ENCODE results near the gene GSN. TPM values are rescaled to one million over a fixed set of nuclear protein-coding genes. Genes with fewer than 3 reads are reported as not detected.

Gene GSN
- total and polyA plus RNA-seq, 9 of the 15 experiments (the other 6 are each of a cell fraction or from before 2014, with no cell fraction given) = 0.39 to 16.6 (median 8.2) TPM

- TF ChIP-seq, protein P1, sequence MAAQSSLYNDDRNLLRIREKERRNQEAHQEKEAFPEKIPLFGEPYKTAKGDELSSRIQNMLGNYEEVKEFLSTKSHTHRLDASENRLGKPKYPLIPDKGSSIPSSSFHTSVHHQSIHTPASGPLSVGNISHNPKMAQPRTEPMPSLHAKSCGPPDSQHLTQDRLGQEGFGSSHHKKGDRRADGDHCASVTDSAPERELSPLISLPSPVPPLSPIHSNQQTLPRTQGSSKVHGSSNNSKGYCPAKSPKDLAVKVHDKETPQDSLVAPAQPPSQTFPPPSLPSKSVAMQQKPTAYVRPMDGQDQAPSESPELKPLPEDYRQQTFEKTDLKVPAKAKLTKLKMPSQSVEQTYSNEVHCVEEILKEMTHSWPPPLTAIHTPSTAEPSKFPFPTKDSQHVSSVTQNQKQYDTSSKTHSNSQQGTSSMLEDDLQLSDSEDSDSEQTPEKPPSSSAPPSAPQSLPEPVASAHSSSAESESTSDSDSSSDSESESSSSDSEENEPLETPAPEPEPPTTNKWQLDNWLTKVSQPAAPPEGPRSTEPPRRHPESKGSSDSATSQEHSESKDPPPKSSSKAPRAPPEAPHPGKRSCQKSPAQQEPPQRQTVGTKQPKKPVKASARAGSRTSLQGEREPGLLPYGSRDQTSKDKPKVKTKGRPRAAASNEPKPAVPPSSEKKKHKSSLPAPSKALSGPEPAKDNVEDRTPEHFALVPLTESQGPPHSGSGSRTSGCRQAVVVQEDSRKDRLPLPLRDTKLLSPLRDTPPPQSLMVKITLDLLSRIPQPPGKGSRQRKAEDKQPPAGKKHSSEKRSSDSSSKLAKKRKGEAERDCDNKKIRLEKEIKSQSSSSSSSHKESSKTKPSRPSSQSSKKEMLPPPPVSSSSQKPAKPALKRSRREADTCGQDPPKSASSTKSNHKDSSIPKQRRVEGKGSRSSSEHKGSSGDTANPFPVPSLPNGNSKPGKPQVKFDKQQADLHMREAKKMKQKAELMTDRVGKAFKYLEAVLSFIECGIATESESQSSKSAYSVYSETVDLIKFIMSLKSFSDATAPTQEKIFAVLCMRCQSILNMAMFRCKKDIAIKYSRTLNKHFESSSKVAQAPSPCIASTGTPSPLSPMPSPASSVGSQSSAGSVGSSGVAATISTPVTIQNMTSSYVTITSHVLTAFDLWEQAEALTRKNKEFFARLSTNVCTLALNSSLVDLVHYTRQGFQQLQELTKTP (IDR thresholded peaks at IDR 0.05; ENCODE audit: low read depth in 1 of 2, partially characterized antibody in 2 of 2) = no peak
- no peak for TF ChIP-seq ZNF384 (IDR thresholded peaks at IDR 0.05; ENCODE audit: low read depth, low read length)
Observed at GRCh38 chr9:121261755-121262154, 6.2 kb upstream of the GSN start (continued).

DNA sequence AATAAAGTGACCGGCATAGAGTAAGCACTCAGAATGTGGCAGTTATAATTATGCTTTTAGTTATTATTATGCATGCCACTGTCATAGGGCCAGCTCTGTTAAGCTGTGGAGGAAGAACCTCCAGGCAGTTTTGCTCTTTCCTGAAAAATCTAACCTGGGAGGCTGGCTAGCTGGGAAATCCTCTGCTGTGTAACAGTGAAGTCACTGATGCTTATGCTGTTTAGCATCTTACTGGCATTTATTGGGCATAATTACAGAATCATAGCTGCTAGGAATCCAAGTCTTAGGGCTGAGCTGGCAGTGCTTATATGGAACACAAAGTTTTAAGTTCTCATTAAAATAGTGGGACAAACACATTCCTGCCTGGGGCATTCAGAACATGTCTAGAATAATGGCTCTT, 5.5 kb upstream of the GSN start:
- ATAC-seq (no peak), DNase-seq (ENCODE audit: extremely low read depth in 1 of 4, low spot score in 3 of 4) (no peak), FAIRE-seq (no peak)
- no TSS peak for BruUV-seq (replicated peaks)
- Histone ChIP-seq H3K27ac (ENCODE audit: extremely low read depth, low read depth, low read length) (no peak overlapping the region), H3K27me3 (ENCODE audit: control insufficient read depth in 2 of 2, insufficient read depth in 2 of 2, low read length in 2 of 2) (peaks cover 0 to 7% of the 10 kb centered on the region in 2 experiments; a peak in 1 of 5 replicates), H3K9me1 (ENCODE audit: control insufficient read depth, insufficient read depth, low read length) (no peaks in the 10 kb centered on the region), H2AFZ (ENCODE audit: low read depth, low read length) (no peak overlapping the region), H3K4me1 (replicated peaks in 1 of 2; ENCODE audit: control insufficient read depth in 2 of 2, insufficient read depth in 2 of 2, low read length in 2 of 2) (peaks cover 0 to 2% of the 10 kb centered on the region in 2 experiments; a peak in 2 of 5 replicates), H3K79me2 (ENCODE audit: control insufficient read depth, insufficient read depth, low read length) (no peaks in the 10 kb centered on the region), H3K4me2 (ENCODE audit: insufficient read depth, low read length) (no peak overlapping the region), H3K9ac (ENCODE audit: insufficient read depth in 1 of 2, low read depth in 2 of 2, low read length in 2 of 2) (no peak overlapping the region), H4K20me1 (replicated peaks; ENCODE audit: control insufficient read depth, insufficient read depth, low read length) (no peaks in the 10 kb centered on the region), H3K9me3 (replicated peaks; ENCODE audit: control insufficient read depth, insufficient read depth, low read depth, low read length) (no peaks in the 10 kb centered on the region), H3K4me3 (no peak overlapping the region), H3K36me3 (ENCODE audit: control insufficient read depth, insufficient read depth, low read length) (no peaks in the 10 kb centered on the region)
- 78% methylated on average over 1 of the region's 1 CpG for WGBS (ENCODE audit: insufficient coverage, low coverage, missing lambda C conversion rate)
- ChIA-PET CTCF (ENCODE audit: low intra/inter-chr PET ratio) (no interaction called here), POLR2A (interaction anchor here (0.6 to 2.1 kb wide), 3 partner anchors 10 to 470 kb away, joined by 3 to 8 read pairs (median 3); no protein-coding TSS in a partner anchor)
- in situ Hi-C loops (cut with MboI) = no loop called here
- intact Hi-C loops (cut with micrococcal nuclease) = no loop called here
- TF ChIP-seq PCBP1 (IDR thresholded peaks at IDR 0.05; ENCODE audit: low read depth, low read length, poor library complexity, severe bottlenecking) (no peak), ZNF133 (CRISPR knock-in tag; IDR thresholded peaks at IDR 0.05) (no peak), ZNF589 (CRISPR knock-in tag; IDR thresholded peaks at IDR 0.05; ENCODE audit: low read depth) (no peak), U2AF2 (optimal IDR thresholded peaks at IDR 0.05; ENCODE audit: low read depth, low read length) (no peak)
- TF ChIP-seq, protein P2, sequence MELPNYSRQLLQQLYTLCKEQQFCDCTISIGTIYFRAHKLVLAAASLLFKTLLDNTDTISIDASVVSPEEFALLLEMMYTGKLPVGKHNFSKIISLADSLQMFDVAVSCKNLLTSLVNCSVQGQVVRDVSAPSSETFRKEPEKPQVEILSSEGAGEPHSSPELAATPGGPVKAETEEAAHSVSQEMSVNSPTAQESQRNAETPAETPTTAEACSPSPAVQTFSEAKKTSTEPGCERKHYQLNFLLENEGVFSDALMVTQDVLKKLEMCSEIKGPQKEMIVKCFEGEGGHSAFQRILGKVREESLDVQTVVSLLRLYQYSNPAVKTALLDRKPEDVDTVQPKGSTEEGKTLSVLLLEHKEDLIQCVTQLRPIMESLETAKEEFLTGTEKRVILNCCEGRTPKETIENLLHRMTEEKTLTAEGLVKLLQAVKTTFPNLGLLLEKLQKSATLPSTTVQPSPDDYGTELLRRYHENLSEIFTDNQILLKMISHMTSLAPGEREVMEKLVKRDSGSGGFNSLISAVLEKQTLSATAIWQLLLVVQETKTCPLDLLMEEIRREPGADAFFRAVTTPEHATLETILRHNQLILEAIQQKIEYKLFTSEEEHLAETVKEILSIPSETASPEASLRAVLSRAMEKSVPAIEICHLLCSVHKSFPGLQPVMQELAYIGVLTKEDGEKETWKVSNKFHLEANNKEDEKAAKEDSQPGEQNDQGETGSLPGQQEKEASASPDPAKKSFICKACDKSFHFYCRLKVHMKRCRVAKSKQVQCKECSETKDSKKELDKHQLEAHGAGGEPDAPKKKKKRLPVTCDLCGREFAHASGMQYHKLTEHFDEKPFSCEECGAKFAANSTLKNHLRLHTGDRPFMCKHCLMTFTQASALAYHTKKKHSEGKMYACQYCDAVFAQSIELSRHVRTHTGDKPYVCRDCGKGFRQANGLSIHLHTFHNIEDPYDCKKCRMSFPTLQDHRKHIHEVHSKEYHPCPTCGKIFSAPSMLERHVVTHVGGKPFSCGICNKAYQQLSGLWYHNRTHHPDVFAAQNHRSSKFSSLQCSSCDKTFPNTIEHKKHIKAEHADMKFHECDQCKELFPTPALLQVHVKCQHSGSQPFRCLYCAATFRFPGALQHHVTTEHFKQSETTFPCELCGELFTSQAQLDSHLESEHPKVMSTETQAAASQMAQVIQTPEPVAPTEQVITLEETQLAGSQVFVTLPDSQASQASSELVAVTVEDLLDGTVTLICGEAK (IDR thresholded peaks at IDR 0.05) = no peak
- TF ChIP-seq, protein P2 (CRISPR knock-in tag; IDR thresholded peaks at IDR 0.05) = no peak

All from K562 (cell line).